ENCODE results near the gene POLDIP2. TPM values are rescaled to one million over a fixed set of nuclear protein-coding genes. Genes with fewer than 3 reads are reported as not detected.

POLDIP2 gene
- total RNA-seq, 4 donors from 2014 or later = 37.7 to 53.0 (median 41.2) TPM

- TF ChIP-seq CTCF (IDR thresholded peaks at IDR 0.05) (no peak), POLR2A (IDR thresholded peaks at IDR 0.05) (peak in 1 of 2 donors; percentile 46)
These were observed 21.1 kb downstream of the POLDIP2 start for GRCh38 chr17:28335959-28336871.

GRCh38 chr17:28335201-28335958 lies 21.9 kb downstream of the POLDIP2 start, which contains the start of the genes IFT20 and TNFAIP1:
Gene IFT20, minus strand, starts transcription at chr17:28335472. Its CDS starts 3,487 bp downstream, at chr17:28331985.
Gene TNFAIP1, plus strand, starts transcription at chr17:28335761. Its CDS starts 3,761 bp downstream, at chr17:28339522.
- no peaks in the 10 kb centered on the region for H3K9me3 ChIP-seq
- no peaks in the 10 kb centered on the region for H3K27me3 ChIP-seq
- H3K4me3 ChIP-seq = peak within 1 kb of the TSS; percentile 98 to 99
- DNase-seq = peak; percentile 98 to 99
- H3K4me1 ChIP-seq = peaks cover 6 to 16% of the 10 kb centered on the region in 2 donors
- intact Hi-C loops (cut with DNase I; ENCODE audit: low total_unique reads) = no loop called here
- H3K36me3 ChIP-seq = no peaks in the 10 kb centered on the region
- H3K27ac ChIP-seq = peak within 1 kb of the TSS; percentile 89 to 96
- TF ChIP-seq CTCF (IDR thresholded peaks at IDR 0.05) = peak in 2 of 4 experiments; percentile 16 to 38
- peak; percentile 87 to 98 for TF ChIP-seq POLR2A (IDR thresholded peaks at IDR 0.05)

More at GRCh38 chr17:28335959-28336871, 21.1 kb downstream of the POLDIP2 start:
- H3K4me3 ChIP-seq = peak overlapping the region; percentile 98 to 99
- H3K36me3 ChIP-seq = no peaks in the 10 kb centered on the region
- DNase-seq = peak; percentile 49 to 61
- H3K27me3 ChIP-seq = no peaks in the 10 kb centered on the region
- peaks cover 6 to 16% of the 10 kb centered on the region in 2 donors for H3K4me1 ChIP-seq
- intact Hi-C loops (cut with DNase I; ENCODE audit: low total_unique reads) = no loop called here
- H3K27ac ChIP-seq = peak overlapping the region; percentile 89 to 96
- no peaks in the 10 kb centered on the region for H3K9me3 ChIP-seq

GRCh38 chr17:28334666-28335200 lies 22.6 kb downstream of the POLDIP2 start:
- Histone ChIP-seq H3K36me3 (no peaks in the 10 kb centered on the region), H3K9me3 (no peaks in the 10 kb centered on the region), H3K27me3 (no peaks in the 10 kb centered on the region), H3K27ac (peak overlapping the region; percentile 70 to 91), H3K4me3 (peak overlapping the region; percentile 98 to 99), H3K4me1 (peaks cover 6 to 16% of the 10 kb centered on the region in 2 donors)
- DNase-seq = no peak
- intact Hi-C loops (cut with DNase I; ENCODE audit: low total_unique reads) = no loop called here
- no peak for TF ChIP-seq CTCF (IDR thresholded peaks at IDR 0.05)
- TF ChIP-seq POLR2A (IDR thresholded peaks at IDR 0.05) = no peak

- Histone ChIP-seq H3K4me3 (peak overlapping the region; percentile 98 to 99), H3K36me3 (no peaks in the 10 kb centered on the region), H3K27ac (no peak overlapping the region), H3K4me1 (peaks cover 6 to 16% of the 10 kb centered on the region in 2 donors), H3K27me3 (no peaks in the 10 kb centered on the region), H3K9me3 (no peaks in the 10 kb centered on the region)
- DNase-seq = no peak
- no peak for TF ChIP-seq CTCF (IDR thresholded peaks at IDR 0.05)
- intact Hi-C loops (cut with DNase I; ENCODE audit: low total_unique reads) = no loop called here
These were observed 23.2 kb downstream of the POLDIP2 start for GRCh38 chr17:28334171-28334570.
